IPS-11a (cell line): ENCODE measurements around the gene NTSR1.
A peak's percentile ranks its signal among the peaks of the same experiment; 100 is the strongest.

ENCODE experiments used
- H3K4me3 ChIP-seq: one replicate; pipeline ENCODE4 v1.5.1; 2013; ENCODE audit warnings: low read depth, low read length, control low read depth

Gene NTSR1

DNA sequence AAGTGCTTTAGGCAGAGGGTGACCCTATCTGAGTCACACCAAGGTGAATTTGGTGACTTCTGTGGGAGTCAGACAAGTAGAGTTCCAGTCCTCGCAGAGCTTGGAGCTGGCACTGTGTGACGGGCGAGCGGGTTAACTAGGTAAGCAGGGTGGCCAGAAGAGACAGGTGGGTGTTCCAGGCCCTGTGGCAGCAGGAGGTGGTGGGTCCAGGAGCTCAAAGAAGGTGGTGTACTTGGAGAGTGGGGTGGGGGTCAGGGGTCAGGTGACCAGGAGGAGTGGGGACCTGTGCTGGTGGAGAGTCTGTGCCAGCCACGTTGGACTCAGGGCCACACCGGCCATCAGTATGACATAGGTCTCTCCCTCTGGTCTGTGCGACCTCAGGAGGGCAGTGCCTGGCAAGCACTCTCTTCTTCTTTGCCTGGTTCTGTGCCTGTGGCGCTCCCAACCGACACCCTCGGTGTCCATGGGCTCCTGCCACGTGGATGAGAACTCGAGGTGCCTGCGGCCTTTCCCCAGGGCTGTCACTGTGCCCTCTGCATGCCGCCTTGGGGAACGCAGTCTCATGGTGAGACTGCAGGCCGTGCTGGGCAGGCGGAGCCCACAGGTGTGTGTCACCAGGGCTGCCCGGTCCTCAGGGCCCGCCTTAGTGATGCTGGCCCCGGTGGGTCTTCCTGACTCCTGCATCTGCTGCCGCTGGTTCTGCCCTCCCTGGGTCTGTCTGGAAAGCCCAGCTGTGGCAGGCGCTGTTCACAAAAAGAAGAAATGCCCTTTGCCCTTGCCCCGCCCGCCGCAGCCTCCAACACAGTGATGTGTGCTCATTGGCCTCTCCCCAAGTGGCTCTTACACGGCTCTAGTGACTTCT, 89.3 kb downstream of the NTSR1 start:
- H3K4me3 ChIP-seq: no peak overlapping the region

DNA sequence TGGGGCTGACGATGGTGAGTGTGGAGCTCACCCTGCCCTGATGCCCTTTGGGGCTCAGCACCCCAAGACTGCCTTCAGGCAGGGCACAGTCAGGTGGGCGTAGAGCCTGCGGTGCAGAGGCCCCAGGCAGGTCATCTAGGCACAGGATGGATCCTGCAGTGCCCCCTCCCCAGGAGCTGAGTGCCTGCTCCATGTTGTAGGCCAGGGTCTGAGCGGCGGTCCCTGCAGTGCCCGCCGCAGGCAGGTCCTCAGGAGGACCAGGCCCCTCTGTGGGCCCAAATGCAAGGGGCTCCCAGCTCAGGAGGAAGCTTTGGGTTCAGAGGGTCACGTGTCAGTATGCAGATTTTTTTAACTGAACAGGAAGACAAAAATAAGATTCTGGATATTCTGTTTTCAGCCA, 90.4 kb downstream of the NTSR1 start:
- H3K4me3 ChIP-seq: no peak overlapping the region

- H3K4me3 ChIP-seq: no peak overlapping the region
Observed at GRCh38 chr20:62799459-62799858, 90.8 kb downstream of the NTSR1 start.

GRCh38 chr20:62799873-62800272, 91.2 kb downstream of the NTSR1 start:
- H3K4me3 ChIP-seq: no peak overlapping the region

DNA sequence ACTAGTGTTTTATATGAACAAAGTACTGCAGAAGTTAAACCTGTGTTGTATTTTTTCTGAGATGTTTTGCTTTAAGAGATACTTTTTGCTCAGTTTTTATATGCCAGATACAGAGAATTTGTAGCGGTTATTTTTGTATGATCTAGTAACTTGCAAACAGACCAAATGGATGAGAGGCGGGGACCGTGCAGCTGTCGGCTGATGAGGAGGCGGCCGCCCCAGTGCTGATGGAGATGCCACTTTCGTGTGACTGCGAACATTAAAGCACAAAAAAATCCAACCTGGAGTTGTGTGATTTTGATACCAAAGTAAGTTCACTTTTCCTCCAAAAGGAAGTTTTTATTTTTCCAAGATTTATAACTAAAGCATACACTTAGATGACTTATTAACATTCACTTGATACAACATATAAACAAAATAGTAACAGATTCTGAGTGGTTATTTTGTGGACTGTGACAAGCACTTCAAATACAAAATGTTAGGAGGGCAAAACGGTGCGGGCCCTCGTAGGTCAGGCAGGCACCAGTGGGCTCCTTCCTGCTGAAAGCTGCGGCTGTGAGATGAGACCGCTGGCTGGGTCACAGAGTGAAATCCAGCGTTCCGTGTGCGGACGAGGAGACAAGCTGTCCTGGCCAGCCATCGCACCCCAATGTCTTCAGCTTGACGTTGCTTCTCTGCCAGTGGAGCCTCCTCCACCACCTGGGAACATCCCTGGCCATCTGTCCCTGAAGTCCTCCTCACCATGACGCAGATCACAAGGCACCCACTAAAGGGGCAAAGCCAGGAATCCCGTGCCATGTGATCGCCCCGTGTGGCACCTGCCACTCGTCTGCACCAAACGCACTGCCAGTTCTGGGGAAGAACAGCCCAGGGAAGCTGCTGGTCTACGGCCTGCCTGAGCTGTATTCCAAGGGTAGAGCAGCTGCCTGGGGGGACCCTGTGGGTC, 92.0 kb downstream of the NTSR1 start:
- H3K4me3 ChIP-seq: no peak overlapping the region

- H3K4me3 ChIP-seq: no peak overlapping the region
Observed at GRCh38 chr20:62801284-62802010, 92.8 kb downstream of the NTSR1 start.

GRCh38 chr20:62802026-62802712, 93.5 kb downstream of the NTSR1 start:
- H3K4me3 ChIP-seq: no peak overlapping the region

DNA sequence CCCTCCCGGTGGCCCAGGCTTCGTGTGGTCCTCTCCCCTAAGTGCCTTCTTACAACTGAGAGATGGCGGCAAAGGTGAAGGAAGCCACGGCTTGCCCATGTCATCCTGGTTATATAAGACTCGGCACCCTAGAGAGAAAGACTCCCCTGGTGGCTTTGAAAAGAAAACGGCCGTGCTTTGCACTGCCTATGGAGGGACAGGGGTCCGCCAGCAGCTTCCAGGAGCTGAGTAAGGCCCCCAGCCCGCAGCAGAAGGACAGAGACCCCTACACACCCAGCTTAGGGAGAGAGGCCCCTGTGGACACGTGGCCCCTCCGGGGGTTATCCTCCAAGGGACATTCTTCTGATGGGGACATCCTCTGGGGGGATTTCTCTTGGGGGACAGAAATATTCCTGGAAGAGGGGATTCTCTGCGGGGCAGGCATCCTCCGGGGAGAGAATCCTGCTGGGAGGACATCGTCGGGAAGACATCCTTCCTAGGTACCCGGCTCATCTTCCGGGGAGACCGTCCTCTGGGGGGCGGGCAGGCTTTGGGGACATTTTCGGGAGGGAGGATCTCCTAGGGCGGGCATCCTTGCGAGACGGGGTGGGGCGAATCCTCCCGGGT, 95.5 kb downstream of the NTSR1 start:
- peak overlapping the region; percentile 47 for H3K4me3 ChIP-seq

- H3K4me3 ChIP-seq: peak within 1 kb of the TSS; percentile 87
Observed at GRCh38 chr20:62804627-62805154, 96.1 kb downstream of the NTSR1 start, which contains the start of gene OGFR. OGFR (plus strand) TSS chr20:62804835; CDS start chr20:62804860, 25 bp downstream.

- peak overlapping the region; percentile 87 for H3K4me3 ChIP-seq
Observed at GRCh38 chr20:62805155-62805710, 96.6 kb downstream of the NTSR1 start.

- H3K4me3 ChIP-seq: peak overlapping the region; percentile 87
Observed at GRCh38 chr20:62805711-62806382, 97.2 kb downstream of the NTSR1 start.

DNA sequence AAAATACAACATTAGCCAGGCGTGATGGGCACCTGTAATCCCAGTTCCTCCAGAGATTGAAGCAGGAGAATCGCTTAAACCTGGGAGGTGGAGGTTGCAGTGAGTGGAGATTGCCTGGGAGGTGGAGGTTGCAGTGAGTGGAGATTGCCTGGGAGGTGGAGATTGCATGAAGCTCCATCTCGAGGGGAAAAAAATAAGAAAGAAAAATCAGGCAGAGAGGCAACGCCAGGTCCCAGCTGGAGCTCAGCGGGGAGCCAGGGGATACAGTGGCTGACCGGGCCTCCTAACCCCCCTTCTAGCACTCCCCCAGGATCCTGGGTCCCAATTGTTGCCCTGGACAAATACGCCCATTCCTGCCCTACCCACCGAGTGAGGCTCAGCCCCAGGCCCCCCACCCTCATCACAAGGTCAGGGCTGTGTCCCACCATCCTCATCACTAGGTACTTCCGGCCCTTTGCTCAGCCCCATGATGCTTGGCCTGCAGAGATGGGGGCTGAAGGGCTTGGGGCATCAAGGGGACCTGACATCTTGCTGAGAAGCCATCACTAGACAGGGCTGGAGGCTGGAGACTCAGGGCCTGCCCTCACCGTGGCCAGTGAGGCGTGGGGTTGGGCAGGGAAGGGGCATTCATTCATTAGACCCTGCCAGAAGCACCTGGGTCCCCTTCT, 97.9 kb downstream of the NTSR1 start:
- no peak overlapping the region for H3K4me3 ChIP-seq

DNA sequence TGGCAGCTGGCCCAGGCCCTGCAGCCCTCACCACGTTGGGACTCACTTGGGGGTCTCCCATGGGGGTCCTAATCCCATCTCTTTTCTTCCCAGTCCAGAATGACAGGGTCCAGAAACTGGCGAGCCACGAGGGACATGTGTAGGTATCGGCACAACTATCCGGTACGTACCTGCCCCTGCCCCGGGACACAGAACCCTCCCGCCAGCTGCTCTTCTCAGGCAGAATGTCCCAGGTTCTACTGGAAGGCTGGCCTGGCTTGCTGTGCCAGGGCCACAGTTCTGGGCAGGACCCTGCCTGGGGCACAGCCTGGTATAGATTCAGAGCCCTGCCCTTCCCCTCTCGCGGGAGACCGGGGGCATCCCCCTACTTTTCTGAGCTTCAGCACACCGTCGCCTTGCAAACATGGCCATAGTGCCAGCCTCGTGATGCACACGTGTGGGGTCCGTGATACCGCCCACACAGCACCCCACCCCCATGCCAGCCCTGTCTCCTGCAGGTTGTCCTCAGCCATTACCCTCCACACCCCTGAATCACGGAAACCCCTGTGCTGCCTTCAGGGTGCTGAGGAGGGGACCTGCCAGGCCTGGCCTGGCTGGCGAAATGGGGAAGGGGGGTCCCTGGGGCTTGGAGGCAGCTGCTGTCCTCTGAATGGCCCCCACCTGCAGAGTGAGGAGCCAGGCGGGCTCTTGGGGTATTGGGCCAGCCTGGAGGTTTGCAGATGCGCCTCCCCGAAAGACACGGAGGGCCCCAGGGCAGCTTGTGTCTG, 99.0 kb downstream of the NTSR1 start:
- no peak overlapping the region for H3K4me3 ChIP-seq

DNA sequence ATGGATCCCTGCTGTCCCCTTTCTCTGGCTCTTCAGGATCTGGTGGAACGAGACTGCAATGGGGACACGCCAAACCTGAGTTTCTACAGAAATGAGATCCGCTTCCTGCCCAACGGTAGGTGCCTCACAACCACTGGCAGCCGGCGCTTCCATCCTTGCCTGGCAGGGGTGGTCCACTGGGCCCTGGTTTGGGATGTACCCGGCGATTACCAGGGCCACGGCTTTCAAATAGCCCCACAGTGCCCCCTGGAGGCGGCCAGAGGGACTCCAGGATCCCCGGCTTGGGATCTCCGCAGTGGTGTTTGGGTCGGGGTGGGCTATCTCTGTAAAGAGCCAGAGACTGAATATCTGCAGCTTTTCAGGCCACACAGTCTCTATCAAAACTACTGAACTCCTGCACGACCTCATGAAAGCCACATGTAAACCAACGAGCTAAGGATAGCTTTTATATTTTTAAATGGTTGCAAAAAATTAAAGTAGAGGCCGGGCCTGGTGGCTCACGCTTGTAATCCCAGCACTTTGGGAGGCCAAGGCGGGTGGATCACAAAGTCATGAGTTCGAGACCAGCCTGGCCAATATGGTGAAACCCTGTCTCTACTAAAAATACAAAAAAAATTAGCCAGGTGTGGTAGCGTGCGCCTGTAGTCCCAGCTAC, 99.7 kb downstream of the NTSR1 start:
- no peak overlapping the region for H3K4me3 ChIP-seq

GRCh38 chr20:62809530-62810428, 101.1 kb downstream of the NTSR1 start:
- no peak overlapping the region for H3K4me3 ChIP-seq

- no peak overlapping the region for H3K4me3 ChIP-seq
Observed at GRCh38 chr20:62811320-62811719, 102.7 kb downstream of the NTSR1 start.
